KMS-11 (cell line): Measurements from ENCODE around the gene TMEM108.
A peak's percentile ranks its signal among the peaks of the same experiment; 100 is the strongest.

Source experiments
- H2AFZ ChIP-seq: fragments of 200-600 bp; sonication (generic); 2 replicates; pipeline ENCODE4 v1.6.1; 2016; ENCODE audit warnings: antibody characterized with exemption, mixed run types, low read depth
- H3K27ac ChIP-seq: fragments of 200-600 bp; sonication (generic); 2 replicates; pipeline ENCODE4 v1.6.1; 2016; ENCODE audit warnings: mild to moderate bottlenecking, mixed run types
- H3K27me3 ChIP-seq: fragments of 200-600 bp; sonication (generic); 2 replicates; pipeline ENCODE4 v1.6.1; 2017; ENCODE audit warnings: mild to moderate bottlenecking, low read depth, mixed run types, moderate library complexity; ENCODE audit not compliant: insufficient read depth
- H3K36me3 ChIP-seq: fragments of 200-600 bp; sonication (generic); 2 replicates; pipeline ENCODE4 v1.6.1; 2017; ENCODE audit warnings: mild to moderate bottlenecking, mixed run types; ENCODE audit not compliant: insufficient read depth
- H3K4me1 ChIP-seq: fragments of 200-600 bp; sonication (generic); 2 replicates; pipeline ENCODE4 v1.6.1; 2016; ENCODE audit warnings: mild to moderate bottlenecking, low read depth, mixed run types; ENCODE audit not compliant: poor library complexity, severe bottlenecking
- H3K4me2 ChIP-seq: fragments of 200-600 bp; sonication (generic); 2 replicates; pipeline ENCODE4 v1.7.0; 2016; ENCODE audit warnings: mild to moderate bottlenecking, mixed run types
- H3K4me3 ChIP-seq: fragments of 200-600 bp; sonication (generic); IDR thresholded peaks from 2 replicates; pipeline ENCODE4 v1.6.1; 2017; ENCODE audit warnings: low read depth, low read length, mixed read lengths; ENCODE audit not compliant: insufficient read depth
- H3K79me2 ChIP-seq: fragments of 200-600 bp; sonication (generic); 2 replicates; pipeline ENCODE4 v1.6.1; 2016; ENCODE audit warnings: low read depth, mixed run types; ENCODE audit not compliant: insufficient read depth
- H3K9ac ChIP-seq: fragments of 200-600 bp; sonication (generic); 2 replicates; pipeline ENCODE4 v1.6.1; 2016; ENCODE audit warnings: mild to moderate bottlenecking, mixed run types
- H4K20me1 ChIP-seq: fragments of 200-600 bp; sonication (generic); 2 replicates; pipeline ENCODE4 v1.6.1; 2016; ENCODE audit warnings: mild to moderate bottlenecking, mixed run types; ENCODE audit not compliant: insufficient read depth
- CTCF ChIP-seq: fragments of 200-600 bp; sonication (generic); conservative IDR thresholded peaks from 2 replicates; pipeline ENCODE4 v1.6.1; 2017; ENCODE audit warnings: low read depth, mild to moderate bottlenecking, antibody characterized with exemption, low read length, moderate library complexity, mixed read lengths

TMEM108 gene

GRCh38 chr3:133441867-133442270 lies 403.7 kb downstream of the TMEM108 start:
- Histone ChIP-seq H4K20me1 (no peaks in the 10 kb centered on the region), H3K4me2 (peak overlapping the region; percentile 66), H3K27ac (peak overlapping the region; percentile 29; the same call in 1 of the 2 replicates), H3K36me3 (no peaks in the 10 kb centered on the region), H3K27me3 (no peaks in the 10 kb centered on the region), H3K4me1 (peaks cover 77% of the 10 kb centered on the region), H3K9ac (peak overlapping the region; percentile 11; the same call in 1 of the 2 replicates), H3K4me3 (peak overlapping the region; percentile 41), H2AFZ (peak overlapping the region; percentile 55), H3K79me2 (no peaks in the 10 kb centered on the region)
- no peak for TF ChIP-seq CTCF

DNA sequence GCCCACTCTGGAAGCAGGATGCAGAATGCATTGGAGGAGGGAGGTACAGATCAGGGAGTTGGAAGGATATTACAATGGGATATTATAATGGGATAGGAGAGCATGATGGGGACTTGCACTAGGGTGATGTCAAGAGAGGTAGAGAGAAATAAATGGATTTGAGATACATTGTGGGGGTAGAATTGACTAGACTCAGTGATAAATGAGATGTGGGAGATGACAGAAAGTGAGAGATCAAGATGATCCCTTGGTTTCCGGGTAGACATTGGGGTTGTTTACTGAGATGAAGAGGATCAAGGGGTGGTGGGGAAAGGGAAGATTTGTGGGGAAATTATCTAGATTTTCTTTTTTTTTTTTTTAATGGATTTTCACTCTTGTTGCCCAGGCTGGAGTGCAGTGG lies 404.3 kb downstream of the TMEM108 start:
- no peak for TF ChIP-seq CTCF
- no peaks in the 10 kb centered on the region for H3K27me3 ChIP-seq
- H3K4me1 ChIP-seq = peaks cover 81% of the 10 kb centered on the region
- H3K4me2 ChIP-seq = peak overlapping the region; percentile 66
- no peaks in the 10 kb centered on the region for H3K79me2 ChIP-seq
- H3K27ac ChIP-seq = no peak overlapping the region
- 0 out of 2 replicates have a peak overlapping the region, but pooled peaks have one; percentile 55 for H2AFZ ChIP-seq
- no peak overlapping the region for H3K9ac ChIP-seq
- H3K4me3 ChIP-seq = peak overlapping the region; percentile 41
- H3K36me3 ChIP-seq = no peaks in the 10 kb centered on the region
- H4K20me1 ChIP-seq = no peaks in the 10 kb centered on the region

DNA sequence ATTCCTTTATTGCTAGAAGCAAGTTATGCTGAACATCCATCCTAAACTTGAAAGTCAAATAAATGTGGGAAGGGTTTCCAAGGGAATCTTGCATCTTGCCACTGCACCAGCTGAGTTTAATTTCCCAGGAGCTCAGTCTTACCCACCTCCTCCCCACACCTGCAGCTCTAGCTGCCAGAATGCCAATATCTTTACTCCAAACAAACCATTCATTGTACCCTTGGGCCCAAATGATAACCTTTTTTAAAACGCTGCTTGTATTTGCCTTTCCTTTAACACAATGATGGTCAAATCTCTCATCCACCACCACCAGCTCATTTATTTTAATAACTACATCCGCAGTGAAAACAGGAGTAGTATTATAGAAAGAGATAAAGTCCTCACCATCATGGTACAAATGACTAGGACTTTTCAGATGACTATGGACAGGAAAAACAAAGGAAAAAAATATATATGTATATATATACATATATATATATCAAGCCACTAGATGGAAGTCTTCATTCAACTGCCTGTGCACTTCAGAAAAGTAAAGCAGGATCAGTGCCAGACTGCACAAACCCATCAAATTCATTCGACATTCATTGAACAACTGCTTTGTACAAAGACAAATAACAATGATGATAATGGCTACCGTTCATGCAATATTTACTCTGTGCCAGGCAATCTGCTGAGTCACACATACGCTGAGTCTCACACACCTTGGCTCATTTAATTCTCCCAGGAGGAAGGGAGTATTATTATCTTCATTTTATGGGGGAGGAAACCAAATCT lies 405.6 kb downstream of the TMEM108 start:
- peak overlapping the region; percentile 74 for H3K4me2 ChIP-seq
- H4K20me1 ChIP-seq = no peaks in the 10 kb centered on the region
- no peak overlapping the region for H2AFZ ChIP-seq
- peak overlapping the region; percentile 80 for H3K27ac ChIP-seq
- H3K9ac ChIP-seq = no peak overlapping the region; the same call in 1 of the 2 replicates
- H3K4me3 ChIP-seq = no peak overlapping the region
- no peak for TF ChIP-seq CTCF
- no peaks in the 10 kb centered on the region for H3K27me3 ChIP-seq
- no peaks in the 10 kb centered on the region for H3K79me2 ChIP-seq
- no peaks in the 10 kb centered on the region for H3K36me3 ChIP-seq
- H3K4me1 ChIP-seq = peaks cover 81% of the 10 kb centered on the region

GRCh38 chr3:133444423-133444774 lies 406.2 kb downstream of the TMEM108 start:
- no peaks in the 10 kb centered on the region for H3K27me3 ChIP-seq
- H3K27ac ChIP-seq = peak overlapping the region; percentile 80
- no peaks in the 10 kb centered on the region for H4K20me1 ChIP-seq
- H3K4me1 ChIP-seq = peaks cover 82% of the 10 kb centered on the region
- peak overlapping the region; percentile 4; the same call in 1 of the 2 replicates for H3K9ac ChIP-seq
- no peak overlapping the region for H2AFZ ChIP-seq
- H3K4me3 ChIP-seq = no peak overlapping the region
- H3K4me2 ChIP-seq = peak overlapping the region; percentile 74
- no peaks in the 10 kb centered on the region for H3K79me2 ChIP-seq
- H3K36me3 ChIP-seq = no peaks in the 10 kb centered on the region
- no peak for TF ChIP-seq CTCF
